Chondrocyte (in vitro differentiated cells): ENCODE measurements around the gene BAG5. TPM values are rescaled to one million over a fixed set of nuclear protein-coding genes. Genes with fewer than 3 reads are reported as not detected.

Experiments
- DNase-seq: peaks from one replicate; pipeline ENCODE4 v3.0.0; 2021; ENCODE audit warnings: mixed read lengths, low spot score
- H3K27ac Mint-ChIP-seq: one replicate; pipeline ENCODE4 v1.8.0; 2021; ENCODE audit warnings: mild to moderate bottlenecking, moderate library complexity, mixed read lengths; ENCODE audit not compliant: unreplicated experiment
- H3K27me3 Mint-ChIP-seq: 2 replicates; pipeline ENCODE4 v1.8.0; 2021; ENCODE audit warnings: low read depth, mixed read lengths
- H3K36me3 Mint-ChIP-seq: 2 replicates; pipeline ENCODE4 v1.8.0; 2021; ENCODE audit warnings: low read depth, mixed read lengths
- H3K4me1 Mint-ChIP-seq: 2 replicates; pipeline ENCODE4 v1.8.0; 2021; ENCODE audit warnings: low read depth, mild to moderate bottlenecking, mixed read lengths
- H3K4me3 Mint-ChIP-seq: one replicate; pipeline ENCODE4 v1.8.0; 2021; ENCODE audit warnings: mild to moderate bottlenecking, moderate library complexity, mixed read lengths; ENCODE audit not compliant: unreplicated experiment
- H3K9me3 Mint-ChIP-seq: 2 replicates; pipeline ENCODE4 v1.8.0; 2021; ENCODE audit warnings: low read depth, mixed read lengths
- CTCF ChIP-seq: fragments of 200-600 bp; sonication (generic); IDR thresholded peaks from 2 replicates; pipeline ENCODE4 v1.5.0; 2021; ENCODE audit warnings: antibody characterized with exemption, mild to moderate bottlenecking, moderate library complexity
- total RNA-seq: library from RNA; stranded (reverse); gene quantifications from 3 replicates; pipeline ENCODE4 v1.2.1, GENCODE V29; 2021

BAG5 gene
- total RNA-seq, 1 donor from 2014 or later, result 22.6 TPM

- H3K27me3 Mint-ChIP-seq, result no peaks in the 10 kb centered on the region
- no peak for DNase-seq
- H3K36me3 Mint-ChIP-seq, result no peaks in the 10 kb centered on the region
- peaks cover 28% of the 10 kb centered on the region for H3K4me1 Mint-ChIP-seq
- no peak overlapping the region for H3K4me3 Mint-ChIP-seq
- H3K9me3 Mint-ChIP-seq, result no peaks in the 10 kb centered on the region
- no peak overlapping the region for H3K27ac Mint-ChIP-seq
- no peak for TF ChIP-seq CTCF
Measured at GRCh38 chr14:103533137-103533998, 29.1 kb downstream of the BAG5 start.

GRCh38 chr14:103532216-103533136, 30.0 kb downstream of the BAG5 start:
- no peak overlapping the region for H3K4me3 Mint-ChIP-seq
- no peak for TF ChIP-seq CTCF
- H3K36me3 Mint-ChIP-seq, result no peaks in the 10 kb centered on the region
- no peaks in the 10 kb centered on the region for H3K27me3 Mint-ChIP-seq
- H3K9me3 Mint-ChIP-seq, result no peaks in the 10 kb centered on the region
- peaks cover 36% of the 10 kb centered on the region for H3K4me1 Mint-ChIP-seq
- DNase-seq, result no peak
- H3K27ac Mint-ChIP-seq, result no peak overlapping the region

GRCh38 chr14:103531421-103532215, 30.8 kb downstream of the BAG5 start:
- no peak for DNase-seq
- no peak overlapping the region for H3K4me3 Mint-ChIP-seq

GRCh38 chr14:103530831-103531230, 31.6 kb downstream of the BAG5 start:
- Mint-ChIP-seq H3K9me3 (no peaks in the 10 kb centered on the region), H3K27me3 (no peaks in the 10 kb centered on the region), H3K27ac (no peak overlapping the region), H3K36me3 (no peaks in the 10 kb centered on the region), H3K4me3 (no peak overlapping the region), H3K4me1 (peaks cover 41% of the 10 kb centered on the region)
- TF ChIP-seq CTCF, result no peak
- DNase-seq, result no peak

More at GRCh38 chr14:103531421-103532215, 30.8 kb downstream of the BAG5 start:
- H3K27ac Mint-ChIP-seq, result no peak overlapping the region
- H3K27me3 Mint-ChIP-seq, result no peaks in the 10 kb centered on the region
- no peaks in the 10 kb centered on the region for H3K9me3 Mint-ChIP-seq
- no peak for TF ChIP-seq CTCF
- H3K4me1 Mint-ChIP-seq, result peaks cover 38% of the 10 kb centered on the region
- no peaks in the 10 kb centered on the region for H3K36me3 Mint-ChIP-seq
